Gastrocnemius medialis (tissue), 4 donors: ENCODE results near the gene ASPRV1.

ENCODE experiments used
- CTCF ChIP-seq, 5 experiments: fragments of 450-650 bp in 3 of 5; fragments of 200-600 bp in 2 of 5; sonication (generic) in 2 of 5; IDR thresholded peaks in 4 of 5; conservative IDR thresholded peaks in 1 of 5; 1 replicate in 4 of 5; 2 replicates in 1 of 5; pipeline ENCODE4 v1.5.1; 2016 to 2019; ENCODE audit warnings: antibody characterized with exemption in 5 of 5, mild to moderate bottlenecking in 3 of 5, moderate library complexity in 3 of 5
- POLR2A ChIP-seq, 2 donors: fragments of 450-650 bp; IDR thresholded peaks; one replicate each; pipeline ENCODE4 v1.6.1; 2017; ENCODE audit warnings: antibody characterized with exemption in 2 of 2, mild to moderate bottlenecking in 2 of 2, moderate library complexity in 2 of 2

- TF ChIP-seq POLR2A (IDR thresholded peaks at IDR 0.05) (no peak), CTCF (IDR thresholded peaks at IDR 0.05 in 4 of 5, conservative IDR thresholded peaks at IDR 0.05 in 1 of 5) (no peak)
Measured at GRCh38 chr2:70002241-70002899, 40.9 kb upstream of the ASPRV1 start.
